ENCODE results near the gene TUBB2B. TPM values are rescaled to one million over a fixed set of nuclear protein-coding genes. Genes with fewer than 3 reads are reported as not detected.
"Not testable (repeated sequence)": the region's sequence is repeated elsewhere in the genome, so short reads cannot be mapped to it uniquely, and the experiment has no call there.

The TUBB2B gene
- total and polyA plus RNA-seq, 2 experiments from 2014 or later: 355 to 794 TPM

- no peaks in the 10 kb centered on the region for H3K27me3 Mint-ChIP-seq (ENCODE audit: insufficient read depth, low read depth, poor library complexity)
- peaks cover 18% of the 10 kb centered on the region; the same call in 2 of the 3 replicates for H3K4me1 Mint-ChIP-seq
- Histone ChIP-seq H4K20me1 (replicated peaks; ENCODE audit: insufficient read depth) (no peaks in the 10 kb centered on the region), H3K4me3 (no peak overlapping the region), H3K4me2 (no peak overlapping the region), H3K4me1 (ENCODE audit: insufficient read depth) (peaks cover 20% of the 10 kb centered on the region), H3K27me3 (ENCODE audit: insufficient read depth) (no peaks in the 10 kb centered on the region), H2AFZ (no peak overlapping the region), H3K27ac (ENCODE audit: low read depth) (no peak overlapping the region), H3K9me2 (ENCODE audit: insufficient read depth) (peaks cover 5% of the 10 kb centered on the region; the same call in 1 of the 2 replicates), H3K36me3 (ENCODE audit: insufficient read depth) (no peaks in the 10 kb centered on the region), H3F3A (replicated peaks; ENCODE audit: low read depth) (no peaks in the 10 kb centered on the region; the same call in 1 of the 2 replicates), H3K79me2 (replicated peaks; ENCODE audit: insufficient read depth) (no peaks in the 10 kb centered on the region)
- H3K27ac Mint-ChIP-seq: no peak overlapping the region
- no peak for ATAC-seq
- H3K36me3 Mint-ChIP-seq (ENCODE audit: low read depth): no peaks in the 10 kb centered on the region
- DNase-seq (ENCODE audit: low spot score): no peak
- 0 out of 3 replicates have a peak, but pooled peaks cover 6% of the 10 kb centered on the region for H3K9me3 Mint-ChIP-seq
- TF ChIP-seq, protein P1, sequence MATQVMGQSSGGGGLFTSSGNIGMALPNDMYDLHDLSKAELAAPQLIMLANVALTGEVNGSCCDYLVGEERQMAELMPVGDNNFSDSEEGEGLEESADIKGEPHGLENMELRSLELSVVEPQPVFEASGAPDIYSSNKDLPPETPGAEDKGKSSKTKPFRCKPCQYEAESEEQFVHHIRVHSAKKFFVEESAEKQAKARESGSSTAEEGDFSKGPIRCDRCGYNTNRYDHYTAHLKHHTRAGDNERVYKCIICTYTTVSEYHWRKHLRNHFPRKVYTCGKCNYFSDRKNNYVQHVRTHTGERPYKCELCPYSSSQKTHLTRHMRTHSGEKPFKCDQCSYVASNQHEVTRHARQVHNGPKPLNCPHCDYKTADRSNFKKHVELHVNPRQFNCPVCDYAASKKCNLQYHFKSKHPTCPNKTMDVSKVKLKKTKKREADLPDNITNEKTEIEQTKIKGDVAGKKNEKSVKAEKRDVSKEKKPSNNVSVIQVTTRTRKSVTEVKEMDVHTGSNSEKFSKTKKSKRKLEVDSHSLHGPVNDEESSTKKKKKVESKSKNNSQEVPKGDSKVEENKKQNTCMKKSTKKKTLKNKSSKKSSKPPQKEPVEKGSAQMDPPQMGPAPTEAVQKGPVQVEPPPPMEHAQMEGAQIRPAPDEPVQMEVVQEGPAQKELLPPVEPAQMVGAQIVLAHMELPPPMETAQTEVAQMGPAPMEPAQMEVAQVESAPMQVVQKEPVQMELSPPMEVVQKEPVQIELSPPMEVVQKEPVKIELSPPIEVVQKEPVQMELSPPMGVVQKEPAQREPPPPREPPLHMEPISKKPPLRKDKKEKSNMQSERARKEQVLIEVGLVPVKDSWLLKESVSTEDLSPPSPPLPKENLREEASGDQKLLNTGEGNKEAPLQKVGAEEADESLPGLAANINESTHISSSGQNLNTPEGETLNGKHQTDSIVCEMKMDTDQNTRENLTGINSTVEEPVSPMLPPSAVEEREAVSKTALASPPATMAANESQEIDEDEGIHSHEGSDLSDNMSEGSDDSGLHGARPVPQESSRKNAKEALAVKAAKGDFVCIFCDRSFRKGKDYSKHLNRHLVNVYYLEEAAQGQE (IDR thresholded peaks at IDR 0.05; ENCODE audit: unreplicated experiment): no peak
- no peak overlapping the region for H3K4me3 Mint-ChIP-seq
Measured at GRCh38 chr6:3199382-3199781, 28.1 kb downstream of the TUBB2B start.

DNA sequence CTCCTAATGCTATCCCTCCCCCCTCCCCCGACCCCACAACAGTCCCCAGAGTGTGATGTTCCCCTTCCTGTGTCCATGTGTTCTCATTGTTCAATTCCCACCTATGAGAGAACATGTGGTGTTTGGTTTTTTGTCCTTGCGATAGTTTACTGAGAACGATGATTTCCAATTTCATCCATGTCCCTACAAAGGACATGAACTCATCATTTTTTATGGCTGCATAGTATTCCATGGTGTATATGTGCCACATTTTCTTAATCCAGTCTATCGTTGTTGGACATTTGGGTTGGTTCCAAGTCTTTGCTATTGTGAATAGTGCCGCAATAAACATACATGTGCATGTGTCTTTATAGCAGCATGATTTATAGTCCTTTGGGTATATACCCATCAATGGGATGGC is 29.7 kb downstream of the TUBB2B start:
- H3K4me3 ChIP-seq; ATAC-seq; H3K9me2 ChIP-seq (ENCODE audit: insufficient read depth); H3K27me3 ChIP-seq (ENCODE audit: insufficient read depth); H3K27ac Mint-ChIP-seq; H3K36me3 Mint-ChIP-seq (ENCODE audit: low read depth); H2AFZ ChIP-seq; H3K79me2 ChIP-seq (replicated peaks; ENCODE audit: insufficient read depth); H3K36me3 ChIP-seq (ENCODE audit: insufficient read depth); H3K27me3 Mint-ChIP-seq (ENCODE audit: insufficient read depth, low read depth, poor library complexity); H3K4me3 Mint-ChIP-seq; H3K27ac ChIP-seq (ENCODE audit: low read depth); H3F3A ChIP-seq (replicated peaks; ENCODE audit: low read depth); H4K20me1 ChIP-seq (replicated peaks; ENCODE audit: insufficient read depth); H3K4me2 ChIP-seq; H3K9me3 Mint-ChIP-seq; DNase-seq (ENCODE audit: low spot score): not testable (repeated sequence)
- peaks cover 36% of the 10 kb centered on the region for H3K4me1 ChIP-seq (ENCODE audit: insufficient read depth)
- H3K4me1 Mint-ChIP-seq: peaks cover 19% of the 10 kb centered on the region

DNA sequence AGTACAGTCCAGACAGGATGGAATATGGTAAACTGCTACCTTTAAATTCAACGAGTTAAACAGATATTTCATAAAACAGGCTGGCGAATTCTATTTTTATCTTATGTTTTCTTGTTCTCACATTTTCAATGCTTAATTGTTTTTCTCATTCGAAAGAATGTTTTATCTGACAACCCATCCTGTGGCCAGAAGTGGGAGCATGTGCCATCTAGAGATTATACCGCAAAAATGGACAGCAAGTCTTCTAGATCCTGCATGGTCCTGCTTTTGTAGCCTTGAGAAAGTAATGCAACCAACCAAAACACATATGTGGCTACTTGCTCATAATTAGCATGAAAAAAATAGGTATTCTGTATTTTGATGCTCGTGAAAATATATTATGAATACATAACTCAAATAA is 30.7 kb downstream of the TUBB2B start:
- peaks cover 19% of the 10 kb centered on the region for H3K4me1 Mint-ChIP-seq
- H2AFZ ChIP-seq: no peak overlapping the region
- H3K9me2 ChIP-seq (ENCODE audit: insufficient read depth): peaks cover 5% of the 10 kb centered on the region; the same call in 1 of the 2 replicates
- no peak overlapping the region for H3K4me3 ChIP-seq
- no peak overlapping the region for H3K4me2 ChIP-seq
- no peaks in the 10 kb centered on the region for H3K36me3 Mint-ChIP-seq (ENCODE audit: low read depth)
- no peaks in the 10 kb centered on the region for H3K36me3 ChIP-seq (ENCODE audit: insufficient read depth)
- H3K27ac Mint-ChIP-seq: no peak overlapping the region
- DNase-seq (ENCODE audit: low spot score) (no peak), ATAC-seq (no peak)
- H3K79me2 ChIP-seq (replicated peaks; ENCODE audit: insufficient read depth): no peaks in the 10 kb centered on the region
- H3K27me3 ChIP-seq (ENCODE audit: insufficient read depth): no peaks in the 10 kb centered on the region
- H3K4me1 ChIP-seq (ENCODE audit: insufficient read depth): peaks cover 38% of the 10 kb centered on the region
- H3K4me3 Mint-ChIP-seq: no peak overlapping the region
- H3K9me3 Mint-ChIP-seq: 0 out of 3 replicates have a peak, but pooled peaks cover 6% of the 10 kb centered on the region
- peaks cover 8% of the 10 kb centered on the region for H3K27me3 Mint-ChIP-seq (ENCODE audit: insufficient read depth, low read depth, poor library complexity)
- no peak overlapping the region for H3K27ac ChIP-seq (ENCODE audit: low read depth)
- no peaks in the 10 kb centered on the region for H4K20me1 ChIP-seq (replicated peaks; ENCODE audit: insufficient read depth)
- peaks cover 6% of the 10 kb centered on the region for H3F3A ChIP-seq (replicated peaks; ENCODE audit: low read depth)
- TF ChIP-seq POLR2AphosphoS5 (IDR thresholded peaks at IDR 0.05; ENCODE audit: low read depth) (no peak), CREB1 (CRISPR knock-in tag; IDR thresholded peaks at IDR 0.05; ENCODE audit: low read depth) (no peak), EZH2phosphoT487 (IDR thresholded peaks at IDR 0.05; ENCODE audit: unreplicated experiment) (no peak), ZNF114 (CRISPR knock-in tag; IDR thresholded peaks at IDR 0.05) (no peak)
- TF ChIP-seq, protein P1 (IDR thresholded peaks at IDR 0.05; ENCODE audit: unreplicated experiment): no peak
